SJCRH30 (cell line): ENCODE data around the gene ADAMTS19. TPM values are rescaled to one million over a fixed set of nuclear protein-coding genes. Genes with fewer than 3 reads are reported as not detected.
"Not testable (repeated sequence)": the region's sequence is repeated elsewhere in the genome, so short reads cannot be mapped to it uniquely, and the experiment has no call there.

ENCODE experiments used
- DNase-seq, 2 experiments: peaks; one replicate each; pipeline ENCODE4 v3.0.0-alpha.2; 2015 to 2020
- H3K27ac ChIP-seq: fragments of 250-450 bp; sonication (Bioruptor Pico); 2 replicates; pipeline ENCODE4 v1.5.1; 2020; ENCODE audit warnings: mild to moderate bottlenecking, moderate library complexity
- H3K27me3 ChIP-seq: fragments of 250-450 bp; sonication (Bioruptor Pico); 2 replicates; pipeline ENCODE4 v1.5.1; 2020; ENCODE audit warnings: mild to moderate bottlenecking, moderate library complexity
- H3K36me3 ChIP-seq: fragments of 250-450 bp; sonication (Bioruptor Pico); 2 replicates; pipeline ENCODE4 v1.5.1; 2020; ENCODE audit warnings: mild to moderate bottlenecking, moderate library complexity
- H3K4me1 ChIP-seq: fragments of 250-450 bp; sonication (Bioruptor Pico); 2 replicates; pipeline ENCODE4 v1.5.1; 2020; ENCODE audit warnings: mild to moderate bottlenecking, moderate library complexity
- H3K4me3 ChIP-seq: fragments of 250-450 bp; sonication (Bioruptor Pico); 2 replicates; pipeline ENCODE4 v1.5.1; 2020; ENCODE audit warnings: mild to moderate bottlenecking, moderate library complexity
- H3K9me3 ChIP-seq: fragments of 250-450 bp; sonication (Bioruptor Pico); replicated peaks from 2 replicates; pipeline ENCODE4 v1.5.1; 2020; ENCODE audit warnings: mild to moderate bottlenecking, moderate library complexity
- total RNA-seq: library from RNA; depleted of rRNA; stranded (reverse); fragments of >200 nt; shearing (Covaris generic); gene quantifications from 2 replicates; pipeline ENCODE4 v1.2.3, GENCODE V29; 2014; rRNA removed

The ADAMTS19 gene, protein sequence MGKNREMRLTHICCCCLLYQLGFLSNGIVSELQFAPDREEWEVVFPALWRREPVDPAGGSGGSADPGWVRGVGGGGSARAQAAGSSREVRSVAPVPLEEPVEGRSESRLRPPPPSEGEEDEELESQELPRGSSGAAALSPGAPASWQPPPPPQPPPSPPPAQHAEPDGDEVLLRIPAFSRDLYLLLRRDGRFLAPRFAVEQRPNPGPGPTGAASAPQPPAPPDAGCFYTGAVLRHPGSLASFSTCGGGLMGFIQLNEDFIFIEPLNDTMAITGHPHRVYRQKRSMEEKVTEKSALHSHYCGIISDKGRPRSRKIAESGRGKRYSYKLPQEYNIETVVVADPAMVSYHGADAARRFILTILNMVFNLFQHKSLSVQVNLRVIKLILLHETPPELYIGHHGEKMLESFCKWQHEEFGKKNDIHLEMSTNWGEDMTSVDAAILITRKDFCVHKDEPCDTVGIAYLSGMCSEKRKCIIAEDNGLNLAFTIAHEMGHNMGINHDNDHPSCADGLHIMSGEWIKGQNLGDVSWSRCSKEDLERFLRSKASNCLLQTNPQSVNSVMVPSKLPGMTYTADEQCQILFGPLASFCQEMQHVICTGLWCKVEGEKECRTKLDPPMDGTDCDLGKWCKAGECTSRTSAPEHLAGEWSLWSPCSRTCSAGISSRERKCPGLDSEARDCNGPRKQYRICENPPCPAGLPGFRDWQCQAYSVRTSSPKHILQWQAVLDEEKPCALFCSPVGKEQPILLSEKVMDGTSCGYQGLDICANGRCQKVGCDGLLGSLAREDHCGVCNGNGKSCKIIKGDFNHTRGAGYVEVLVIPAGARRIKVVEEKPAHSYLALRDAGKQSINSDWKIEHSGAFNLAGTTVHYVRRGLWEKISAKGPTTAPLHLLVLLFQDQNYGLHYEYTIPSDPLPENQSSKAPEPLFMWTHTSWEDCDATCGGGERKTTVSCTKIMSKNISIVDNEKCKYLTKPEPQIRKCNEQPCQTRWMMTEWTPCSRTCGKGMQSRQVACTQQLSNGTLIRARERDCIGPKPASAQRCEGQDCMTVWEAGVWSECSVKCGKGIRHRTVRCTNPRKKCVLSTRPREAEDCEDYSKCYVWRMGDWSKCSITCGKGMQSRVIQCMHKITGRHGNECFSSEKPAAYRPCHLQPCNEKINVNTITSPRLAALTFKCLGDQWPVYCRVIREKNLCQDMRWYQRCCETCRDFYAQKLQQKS
- 0.02 TPM in 1 of 2 replicates, not detected in the other for total RNA-seq

DNA sequence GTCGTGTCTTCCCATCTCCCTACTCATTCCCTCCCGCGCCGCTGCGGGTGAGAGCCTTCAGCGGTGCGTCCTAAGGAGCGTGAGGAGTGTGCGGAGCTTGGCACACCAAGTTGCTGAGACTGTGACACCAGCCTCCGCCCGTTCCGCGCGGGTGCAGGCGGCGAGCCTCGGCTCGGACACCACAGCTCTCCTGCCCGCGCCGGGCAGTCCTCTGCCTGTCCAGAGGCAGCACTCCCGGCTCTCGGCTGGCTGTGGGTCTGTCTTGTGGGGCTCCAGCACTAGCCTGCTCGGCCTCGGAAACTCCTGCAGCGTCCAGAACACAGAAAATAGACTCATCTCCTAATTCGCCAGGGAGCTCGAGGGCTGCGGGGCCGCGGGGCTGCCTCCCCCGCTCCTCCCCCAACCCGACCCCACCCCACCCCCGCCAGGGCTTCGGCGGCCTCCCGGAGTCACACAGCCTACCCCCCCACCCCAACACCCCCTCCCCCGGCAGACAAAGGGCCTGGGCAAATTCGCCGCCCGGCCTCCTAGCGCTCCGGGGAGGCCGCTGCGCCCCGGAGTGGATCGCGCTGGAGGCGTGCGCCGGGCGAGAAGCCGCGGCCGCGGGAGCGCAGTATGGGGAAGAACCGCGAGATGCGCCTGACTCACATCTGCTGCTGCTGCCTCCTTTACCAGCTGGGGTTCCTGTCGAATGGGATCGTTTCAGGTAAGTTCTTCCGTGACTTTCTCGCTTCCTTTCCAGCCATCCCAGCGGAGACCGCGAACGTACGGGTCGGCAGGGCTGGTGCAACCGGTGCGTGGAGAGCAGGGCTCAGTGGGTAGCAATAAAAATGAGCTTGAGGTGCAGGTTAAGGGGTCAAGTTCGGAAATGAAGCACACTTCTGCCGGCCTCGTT, at the start of gene ADAMTS19:
Gene ADAMTS19 (plus strand): TSS at position 522 of the 895 bp plus-strand sequence. CDS start 94 bp downstream, at position 616.
- Histone ChIP-seq H3K9me3 (no peaks in the 10 kb centered on the region), H3K4me1 (no peaks in the 10 kb centered on the region), H3K27me3 (no peaks in the 10 kb centered on the region), H3K27ac (no peak within 1 kb of the TSS), H3K36me3 (no peaks in the 10 kb centered on the region), H3K4me3 (no peak within 1 kb of the TSS)
- no peak for DNase-seq

DNA sequence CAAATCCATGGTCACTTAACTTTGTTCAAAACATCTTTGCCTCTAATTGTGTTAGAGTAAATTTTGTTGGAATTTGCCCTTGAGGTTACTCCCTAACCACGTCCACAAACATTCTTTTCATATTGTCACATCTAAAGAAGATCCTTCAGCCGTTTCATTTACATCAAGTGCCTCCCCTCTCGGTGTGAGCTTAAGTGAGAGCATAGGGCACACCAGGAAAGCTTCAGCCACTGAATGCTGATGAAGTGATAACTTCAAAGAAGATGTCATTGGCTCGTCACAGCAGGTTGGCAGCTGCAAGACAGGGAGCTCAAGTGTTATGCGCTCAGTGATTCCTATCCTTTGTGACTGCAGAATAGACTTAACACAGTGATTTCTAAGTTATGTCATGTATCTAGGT, 49.6 kb upstream of the ADAMTS19 start:
- peak; percentile 2 to 12 for DNase-seq

GRCh38 chr5:129412721-129413120, 47.4 kb upstream of the ADAMTS19 start:
- H3K9me3 ChIP-seq, result no peaks in the 10 kb centered on the region
- H3K4me1 ChIP-seq, result no peaks in the 10 kb centered on the region
- H3K36me3 ChIP-seq, result no peaks in the 10 kb centered on the region
- H3K27me3 ChIP-seq, result no peaks in the 10 kb centered on the region
- no peak overlapping the region for H3K4me3 ChIP-seq
- no peak for DNase-seq
- H3K27ac ChIP-seq, result no peak overlapping the region

More for the DNA sequence above, 49.6 kb upstream of the ADAMTS19 start:
- no peak overlapping the region for H3K27ac ChIP-seq
- H3K36me3 ChIP-seq, result no peaks in the 10 kb centered on the region
- H3K4me3 ChIP-seq, result no peak overlapping the region
- no peaks in the 10 kb centered on the region for H3K9me3 ChIP-seq
- H3K27me3 ChIP-seq, result no peaks in the 10 kb centered on the region
- no peaks in the 10 kb centered on the region for H3K4me1 ChIP-seq

GRCh38 chr5:129413570-129413969, 46.5 kb upstream of the ADAMTS19 start:
- no peaks in the 10 kb centered on the region for H3K27me3 ChIP-seq
- no peaks in the 10 kb centered on the region for H3K36me3 ChIP-seq
- no peak overlapping the region for H3K27ac ChIP-seq
- no peak overlapping the region for H3K4me3 ChIP-seq
- DNase-seq, result no peak
- H3K9me3 ChIP-seq, result no peaks in the 10 kb centered on the region
- H3K4me1 ChIP-seq, result no peaks in the 10 kb centered on the region

GRCh38 chr5:129419292-129419691, 40.8 kb upstream of the ADAMTS19 start:
- no peak overlapping the region for H3K4me3 ChIP-seq
- H3K36me3 ChIP-seq, result no peaks in the 10 kb centered on the region
- H3K27me3 ChIP-seq, result no peaks in the 10 kb centered on the region
- H3K9me3 ChIP-seq, result no peaks in the 10 kb centered on the region
- no peak for DNase-seq
- no peak overlapping the region for H3K27ac ChIP-seq
- H3K4me1 ChIP-seq, result no peaks in the 10 kb centered on the region

DNA sequence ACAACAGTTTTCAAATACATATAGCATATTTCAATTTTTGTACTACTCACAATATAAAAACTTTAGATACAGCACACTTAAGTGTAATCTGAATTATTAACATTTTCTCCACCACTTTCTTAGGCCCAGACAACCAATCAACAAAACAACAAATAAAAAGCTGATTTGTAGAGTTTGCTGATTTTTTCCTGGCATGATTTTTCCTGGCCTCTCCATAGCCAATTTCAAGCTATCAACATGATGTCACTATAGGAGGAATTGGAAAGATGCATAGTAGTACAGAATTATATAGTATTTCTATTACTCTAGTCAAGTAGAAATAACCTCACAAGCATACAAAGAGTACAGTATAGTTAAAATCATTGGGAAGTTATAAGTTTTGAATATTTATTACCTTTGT, 35.1 kb upstream of the ADAMTS19 start:
- no peaks in the 10 kb centered on the region; the same call in 1 of the 2 replicates for H3K27me3 ChIP-seq
- no peaks in the 10 kb centered on the region for H3K4me1 ChIP-seq
- H3K36me3 ChIP-seq, result no peaks in the 10 kb centered on the region

GRCh38 chr5:129426071-129426470, 34.0 kb upstream of the ADAMTS19 start:
- no peaks in the 10 kb centered on the region; the same call in 1 of the 2 replicates for H3K27me3 ChIP-seq
- no peak for DNase-seq
- no peaks in the 10 kb centered on the region for H3K9me3 ChIP-seq
- no peaks in the 10 kb centered on the region for H3K36me3 ChIP-seq
- no peaks in the 10 kb centered on the region for H3K4me1 ChIP-seq
- H3K4me3 ChIP-seq, result no peak overlapping the region
- no peak overlapping the region for H3K27ac ChIP-seq

More for the DNA sequence above, 35.1 kb upstream of the ADAMTS19 start:
- Histone ChIP-seq H3K9me3 (no peaks in the 10 kb centered on the region), H3K4me3 (no peak overlapping the region), H3K27ac (no peak overlapping the region)
- DNase-seq, result no peak

GRCh38 chr5:129428636-129429035, 31.5 kb upstream of the ADAMTS19 start:
- not testable (repeated sequence) for H3K9me3 ChIP-seq, H3K27me3 ChIP-seq, H3K27ac ChIP-seq, DNase-seq, H3K4me1 ChIP-seq, H3K36me3 ChIP-seq, H3K4me3 ChIP-seq

DNA sequence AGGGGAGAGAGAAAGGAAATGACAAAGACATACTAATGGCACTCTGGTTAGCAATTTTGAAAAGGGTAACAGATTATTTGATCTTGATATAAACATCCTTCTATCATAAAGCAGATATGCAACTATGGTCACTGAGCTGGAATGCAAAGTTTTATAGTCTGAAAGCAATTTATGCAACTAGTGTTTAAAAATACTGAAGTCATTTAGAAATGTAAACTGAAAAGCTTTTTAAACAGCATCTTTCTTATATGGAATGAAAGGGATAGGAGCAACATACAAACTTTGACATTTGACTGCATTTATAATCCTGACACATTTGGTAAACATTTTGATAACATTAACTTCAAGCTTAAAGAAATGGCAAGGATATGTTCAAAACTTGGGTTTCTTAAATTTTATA, 28.7 kb upstream of the ADAMTS19 start:
- Histone ChIP-seq H3K27me3 (no peaks in the 10 kb centered on the region), H3K36me3 (no peaks in the 10 kb centered on the region), H3K4me3 (no peak overlapping the region), H3K27ac (no peak overlapping the region), H3K9me3 (no peaks in the 10 kb centered on the region), H3K4me1 (no peaks in the 10 kb centered on the region)
- DNase-seq, result no peak

GRCh38 chr5:129438322-129438721, 21.8 kb upstream of the ADAMTS19 start:
- no peak for DNase-seq
- no peaks in the 10 kb centered on the region for H3K36me3 ChIP-seq
- H3K27me3 ChIP-seq, result no peaks in the 10 kb centered on the region
- no peak overlapping the region for H3K4me3 ChIP-seq
- no peaks in the 10 kb centered on the region for H3K9me3 ChIP-seq
- H3K27ac ChIP-seq, result no peak overlapping the region
- H3K4me1 ChIP-seq, result no peaks in the 10 kb centered on the region

GRCh38 chr5:129440424-129440823, 19.7 kb upstream of the ADAMTS19 start:
- Histone ChIP-seq H3K27me3 (peaks cover 8% of the 10 kb centered on the region), H3K4me1 (no peaks in the 10 kb centered on the region), H3K4me3 (no peak overlapping the region), H3K9me3 (no peaks in the 10 kb centered on the region), H3K36me3 (no peaks in the 10 kb centered on the region), H3K27ac (no peak overlapping the region)
- DNase-seq, result no peak

- Histone ChIP-seq H3K9me3 (no peaks in the 10 kb centered on the region), H3K36me3 (no peaks in the 10 kb centered on the region), H3K27ac (no peak overlapping the region), H3K27me3 (peaks cover 8% of the 10 kb centered on the region), H3K4me3 (no peak overlapping the region), H3K4me1 (no peaks in the 10 kb centered on the region)
- no peak for DNase-seq
Measured at GRCh38 chr5:129441096-129441495, 19.0 kb upstream of the ADAMTS19 start.

DNA sequence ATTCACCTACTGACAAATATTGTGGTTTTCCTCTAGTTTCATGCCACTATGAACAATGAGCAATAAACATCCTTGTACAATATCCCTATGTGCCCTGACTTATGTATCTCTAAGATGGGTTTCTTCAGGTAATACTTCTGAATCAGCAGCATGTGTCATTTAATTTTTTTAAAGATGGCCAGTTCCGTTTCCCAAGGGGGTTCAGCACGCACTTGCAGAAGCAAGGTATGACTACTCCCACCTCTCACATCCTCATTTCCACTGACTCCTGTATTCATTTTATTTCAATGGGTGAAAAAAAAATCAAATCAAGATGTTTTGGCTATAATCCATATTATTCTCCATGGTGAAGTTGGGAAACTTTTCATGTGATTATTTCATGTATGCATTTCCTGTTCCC, 14.7 kb upstream of the ADAMTS19 start:
- no peaks in the 10 kb centered on the region for H3K9me3 ChIP-seq
- peaks cover 8% of the 10 kb centered on the region for H3K27me3 ChIP-seq
- H3K4me1 ChIP-seq, result no peaks in the 10 kb centered on the region
- no peak overlapping the region for H3K27ac ChIP-seq
- no peak overlapping the region for H3K4me3 ChIP-seq
- H3K36me3 ChIP-seq, result no peaks in the 10 kb centered on the region
- no peak for DNase-seq

DNA sequence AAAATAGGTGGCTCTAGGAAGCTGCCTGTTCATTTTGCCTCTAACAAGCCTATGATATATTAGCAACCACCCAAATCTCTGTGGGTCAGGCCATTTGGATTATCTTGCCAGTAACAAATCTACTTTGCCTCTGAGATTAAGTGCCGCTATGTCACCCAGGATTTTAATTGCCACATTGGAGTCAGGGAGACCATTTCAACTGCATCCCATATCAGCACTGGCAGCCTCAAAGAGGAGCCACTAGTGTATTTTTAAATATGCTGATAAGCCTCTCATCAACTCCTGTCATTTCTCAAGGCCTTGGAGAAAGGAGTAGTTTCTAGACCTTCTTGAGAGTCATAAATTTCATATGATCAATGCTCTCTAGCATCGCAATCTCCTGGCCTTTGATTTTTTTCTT, 12.1 kb upstream of the ADAMTS19 start:
- no peak for DNase-seq
- H3K36me3 ChIP-seq, result no peaks in the 10 kb centered on the region
- no peaks in the 10 kb centered on the region for H3K4me1 ChIP-seq
- peaks cover 8% of the 10 kb centered on the region for H3K27me3 ChIP-seq
- no peak overlapping the region for H3K27ac ChIP-seq
- H3K9me3 ChIP-seq, result no peaks in the 10 kb centered on the region
- H3K4me3 ChIP-seq, result no peak overlapping the region
